ENCODE data around the gene NRIP1.

Gene NRIP1

DNA sequence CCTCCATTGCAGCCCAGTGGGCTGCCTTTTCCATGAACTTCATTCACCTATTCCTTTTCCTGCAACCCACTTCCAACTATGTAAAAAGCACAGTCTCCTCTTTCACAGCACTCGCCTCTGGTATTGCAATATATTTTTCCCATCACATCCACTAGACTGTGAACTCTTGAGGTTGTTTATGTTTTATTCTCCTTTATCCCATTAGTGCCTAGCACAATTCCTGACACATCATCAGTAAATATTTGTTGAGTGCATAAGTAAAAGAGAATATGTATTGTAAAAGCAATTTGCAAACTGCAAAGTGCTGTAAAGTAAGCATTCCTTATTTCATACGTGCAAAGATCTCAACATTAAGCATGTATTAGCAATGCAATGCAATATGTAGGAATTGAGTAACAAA lies 27.9 kb upstream of the NRIP1 start:
- no peak overlapping the region for H2AFZ ChIP-seq (ENCODE audit: low read depth, low read length, severe bottlenecking)
- no peaks in the 10 kb centered on the region for H3K9me2 ChIP-seq (replicated peaks; ENCODE audit: insufficient read depth, low read length)
- no peaks in the 10 kb centered on the region for H4K20me1 ChIP-seq (ENCODE audit: low read depth, low read length)
- H3K36me3 ChIP-seq (ENCODE audit: low read length), result no peaks in the 10 kb centered on the region
- H3K9ac ChIP-seq (ENCODE audit: low read length), result no peak overlapping the region
- H3K4me3 ChIP-seq (ENCODE audit: insufficient read depth, low read length, poor library complexity, severe bottlenecking), result no peak overlapping the region
- no peaks in the 10 kb centered on the region for H3K27me3 ChIP-seq (ENCODE audit: low read length)
- H3K4me2 ChIP-seq (ENCODE audit: low read depth, low read length, poor library complexity, severe bottlenecking), result no peak overlapping the region
- no peaks in the 10 kb centered on the region for H3F3A ChIP-seq (ENCODE audit: insufficient read depth)
- no peaks in the 10 kb centered on the region for H3K79me2 ChIP-seq (ENCODE audit: insufficient read depth, low read length)
- H3K9me3 ChIP-seq (ENCODE audit: insufficient read depth, low read length), result no peaks in the 10 kb centered on the region
- no peak overlapping the region for H3K27ac ChIP-seq (ENCODE audit: low read depth, low read length)
- no peak for TF ChIP-seq EZH2phosphoT487 (conservative IDR thresholded peaks at IDR 0.05; ENCODE audit: low read length)
- TF ChIP-seq, protein P1, sequence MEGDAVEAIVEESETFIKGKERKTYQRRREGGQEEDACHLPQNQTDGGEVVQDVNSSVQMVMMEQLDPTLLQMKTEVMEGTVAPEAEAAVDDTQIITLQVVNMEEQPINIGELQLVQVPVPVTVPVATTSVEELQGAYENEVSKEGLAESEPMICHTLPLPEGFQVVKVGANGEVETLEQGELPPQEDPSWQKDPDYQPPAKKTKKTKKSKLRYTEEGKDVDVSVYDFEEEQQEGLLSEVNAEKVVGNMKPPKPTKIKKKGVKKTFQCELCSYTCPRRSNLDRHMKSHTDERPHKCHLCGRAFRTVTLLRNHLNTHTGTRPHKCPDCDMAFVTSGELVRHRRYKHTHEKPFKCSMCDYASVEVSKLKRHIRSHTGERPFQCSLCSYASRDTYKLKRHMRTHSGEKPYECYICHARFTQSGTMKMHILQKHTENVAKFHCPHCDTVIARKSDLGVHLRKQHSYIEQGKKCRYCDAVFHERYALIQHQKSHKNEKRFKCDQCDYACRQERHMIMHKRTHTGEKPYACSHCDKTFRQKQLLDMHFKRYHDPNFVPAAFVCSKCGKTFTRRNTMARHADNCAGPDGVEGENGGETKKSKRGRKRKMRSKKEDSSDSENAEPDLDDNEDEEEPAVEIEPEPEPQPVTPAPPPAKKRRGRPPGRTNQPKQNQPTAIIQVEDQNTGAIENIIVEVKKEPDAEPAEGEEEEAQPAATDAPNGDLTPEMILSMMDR (IDR thresholded peaks at IDR 0.05; ENCODE audit: insufficient read depth, low read length, poor library complexity, severe bottlenecking), result no peak

- Histone ChIP-seq H3K27ac (ENCODE audit: low read depth, low read length) (no peak overlapping the region), H3K9ac (ENCODE audit: low read length) (no peak overlapping the region), H3F3A (ENCODE audit: insufficient read depth) (no peaks in the 10 kb centered on the region), H4K20me1 (ENCODE audit: low read depth, low read length) (no peaks in the 10 kb centered on the region), H3K27me3 (ENCODE audit: low read length) (no peaks in the 10 kb centered on the region), H2AFZ (ENCODE audit: low read depth, low read length, severe bottlenecking) (no peak overlapping the region), H3K4me2 (ENCODE audit: low read depth, low read length, poor library complexity, severe bottlenecking) (no peak overlapping the region), H3K4me3 (ENCODE audit: insufficient read depth, low read length, poor library complexity, severe bottlenecking) (no peak overlapping the region), H3K79me2 (ENCODE audit: insufficient read depth, low read length) (no peaks in the 10 kb centered on the region), H3K9me2 (replicated peaks; ENCODE audit: insufficient read depth, low read length) (no peaks in the 10 kb centered on the region), H3K9me3 (ENCODE audit: insufficient read depth, low read length) (no peaks in the 10 kb centered on the region), H3K36me3 (ENCODE audit: low read length) (no peaks in the 10 kb centered on the region)
- TF ChIP-seq, protein P1 (IDR thresholded peaks at IDR 0.05; ENCODE audit: insufficient read depth, low read length, poor library complexity, severe bottlenecking), result no peak
- TF ChIP-seq EZH2phosphoT487 (conservative IDR thresholded peaks at IDR 0.05; ENCODE audit: low read length), result no peak
These were observed 25.6 kb upstream of the NRIP1 start for GRCh38 chr21:15090390-15090789.

DNA sequence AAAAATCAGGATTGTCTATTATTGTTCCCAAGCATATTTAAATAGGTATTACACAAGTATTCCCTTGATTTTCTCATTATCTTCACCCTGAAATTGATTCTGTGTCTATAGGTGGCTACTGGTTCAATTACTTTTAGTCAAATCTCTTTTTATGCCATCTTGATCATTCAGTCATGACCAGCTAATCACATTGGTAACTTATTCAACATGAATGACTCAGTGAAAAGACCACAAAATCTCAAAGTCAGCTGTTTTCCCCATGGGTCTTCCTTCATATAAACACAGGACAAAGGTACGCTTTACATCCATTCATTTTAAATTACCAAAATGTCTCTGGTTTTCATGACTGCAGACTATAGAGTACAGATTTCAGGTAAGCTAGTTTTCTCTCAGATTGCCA lies 23.7 kb upstream of the NRIP1 start:
- H3K79me2 ChIP-seq (ENCODE audit: insufficient read depth, low read length), result no peaks in the 10 kb centered on the region
- no peaks in the 10 kb centered on the region for H3K9me2 ChIP-seq (replicated peaks; ENCODE audit: insufficient read depth, low read length)
- H2AFZ ChIP-seq (ENCODE audit: low read depth, low read length, severe bottlenecking), result no peak overlapping the region
- H3K27me3 ChIP-seq (ENCODE audit: low read length), result no peaks in the 10 kb centered on the region
- H3K27ac ChIP-seq (ENCODE audit: low read depth, low read length), result no peak overlapping the region
- no peaks in the 10 kb centered on the region for H3K9me3 ChIP-seq (ENCODE audit: insufficient read depth, low read length)
- no peak overlapping the region for H3K4me2 ChIP-seq (ENCODE audit: low read depth, low read length, poor library complexity, severe bottlenecking)
- no peak overlapping the region for H3K9ac ChIP-seq (ENCODE audit: low read length)
- H4K20me1 ChIP-seq (ENCODE audit: low read depth, low read length), result no peaks in the 10 kb centered on the region
- H3F3A ChIP-seq (ENCODE audit: insufficient read depth), result no peaks in the 10 kb centered on the region
- TF ChIP-seq EZH2phosphoT487 (conservative IDR thresholded peaks at IDR 0.05; ENCODE audit: low read length), result no peak
- TF ChIP-seq, protein P1 (IDR thresholded peaks at IDR 0.05; ENCODE audit: insufficient read depth, low read length, poor library complexity, severe bottlenecking), result no peak
- no peaks in the 10 kb centered on the region for H3K36me3 ChIP-seq (ENCODE audit: low read length)
- H3K4me3 ChIP-seq (ENCODE audit: insufficient read depth, low read length, poor library complexity, severe bottlenecking), result no peak overlapping the region

Measured in SU-DHL-6 (cell line).